GM18951 (cell line): Measurements from ENCODE around the gene CDKN2A.

ENCODE experiments used
- POLR2A ChIP-seq: IDR thresholded peaks from 4 replicates; pipeline ENCODE4 v1.6.1; 2011; ENCODE audit warnings: mild to moderate bottlenecking; ENCODE audit not compliant: insufficient read length, insufficient read depth; ENCODE audit errors: extremely low read depth
- in situ Hi-C: fragments of 300-500 bp; cut with MboI; formaldehyde crosslinking; loops from one replicate; pipeline ENCODE4 v1.12.0; 2022; ENCODE audit warnings: low sequenced_read_pairs, mixed read lengths, inconsistent platforms; ENCODE audit not compliant: unreplicated experiment

CDKN2A gene

DNA sequence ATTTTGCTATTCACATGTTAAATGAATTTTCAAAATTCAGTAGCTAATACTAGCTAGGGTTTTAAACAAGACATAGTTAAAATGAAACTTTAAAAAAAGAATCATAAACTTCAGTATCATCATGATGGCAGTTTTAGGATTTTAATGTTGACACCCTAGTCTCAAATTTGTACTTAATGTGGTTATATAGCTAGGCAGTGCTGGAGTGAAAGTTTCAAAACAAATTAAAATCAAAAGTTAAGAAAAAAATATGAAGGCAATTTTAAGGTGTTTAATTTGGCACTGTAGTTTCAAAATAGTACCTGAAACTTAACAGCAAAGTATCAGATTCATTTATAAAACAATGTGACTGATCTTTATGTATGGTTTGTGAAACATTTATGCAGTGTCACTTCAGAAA, 34.2 kb upstream of the CDKN2A start:
- in situ Hi-C loops, result loop anchor here (10.0 kb wide), 1 partner anchor 214 kb away; no protein-coding TSS in a partner anchor

DNA sequence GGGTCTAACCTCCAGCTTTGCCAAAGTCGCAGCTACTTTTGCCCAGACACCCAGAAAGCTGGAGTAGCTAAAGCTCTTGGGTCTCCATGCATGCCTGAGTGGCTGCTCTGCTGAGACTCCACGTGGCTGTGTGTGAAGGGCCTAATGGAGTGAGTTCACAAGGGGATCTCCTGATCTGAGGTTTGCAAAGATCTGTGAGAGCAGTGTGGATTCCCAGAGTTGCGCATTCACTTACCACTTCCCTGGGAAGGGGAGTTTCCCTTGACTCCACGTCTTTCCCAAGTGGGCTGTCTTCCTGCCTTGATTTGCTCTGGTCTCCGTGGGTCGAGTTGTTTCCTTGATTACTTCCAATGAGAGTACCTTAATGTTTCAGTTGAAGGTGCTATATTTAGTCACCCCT, 32.5 kb upstream of the CDKN2A start:
- no peak for TF ChIP-seq POLR2A
- in situ Hi-C loops, result loop anchor here (10.0 kb wide), 1 partner anchor 212 kb away; no protein-coding TSS in a partner anchor

More for the DNA sequence above, 34.2 kb upstream of the CDKN2A start:
- TF ChIP-seq POLR2A, result no peak

DNA sequence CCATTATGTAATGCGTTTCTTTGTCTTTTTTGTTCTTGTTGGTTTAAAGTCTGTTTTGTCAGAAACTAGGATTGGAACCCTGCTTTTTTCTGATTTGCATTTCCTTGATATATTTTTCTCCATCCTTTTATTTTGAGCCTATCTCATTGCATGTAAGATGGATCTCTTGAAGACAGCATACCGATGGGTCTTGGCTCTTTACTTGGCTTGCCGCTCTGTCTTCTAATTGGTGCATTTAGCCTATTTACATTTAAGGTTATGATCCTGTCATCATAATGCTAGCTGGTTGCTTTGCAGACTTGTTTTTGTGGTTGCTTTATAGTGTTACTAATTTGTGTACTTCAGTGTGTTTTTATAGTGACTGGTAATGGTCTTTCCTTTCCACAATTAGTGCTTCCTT, 28.2 kb upstream of the CDKN2A start:
- in situ Hi-C loops, result loop anchor here (10.0 kb wide), 1 partner anchor 208 kb away; no protein-coding TSS in a partner anchor
- TF ChIP-seq POLR2A, result no peak

GRCh38 chr9:22010866-22011625, 16.9 kb upstream of the CDKN2A start:
- in situ Hi-C loops, result no loop called here

DNA sequence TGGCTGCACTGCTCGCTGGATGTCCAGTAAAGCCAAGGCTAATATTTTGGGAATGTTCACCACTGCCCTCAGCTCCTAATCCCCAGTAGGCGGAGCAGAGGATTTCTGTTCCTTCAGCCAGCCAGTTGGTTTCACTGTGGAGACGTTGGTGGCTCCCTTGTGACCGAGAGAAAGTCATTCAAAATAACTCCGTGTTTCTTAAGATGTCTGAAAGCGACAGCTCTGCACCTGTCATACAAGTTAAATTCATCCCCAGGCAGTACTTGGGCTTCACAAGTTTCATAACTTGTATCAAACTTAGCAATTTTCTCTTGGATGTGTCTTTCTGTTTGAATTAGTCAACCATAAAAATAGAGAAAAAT, 15.3 kb upstream of the CDKN2A start:
- no peak for TF ChIP-seq POLR2A
- in situ Hi-C loops, result no loop called here

More at GRCh38 chr9:22010866-22011625, 16.9 kb upstream of the CDKN2A start:
- TF ChIP-seq POLR2A, result no peak

GRCh38 chr9:22008717-22009505, 14.7 kb upstream of the CDKN2A start, which contains the start of gene CDKN2B:
Gene CDKN2B (minus strand): TSS chr9:22009305. CDS start chr9:22008953, 352 bp downstream.
- peak; percentile 42 for TF ChIP-seq POLR2A
- in situ Hi-C loops, result no loop called here

- no peak for TF ChIP-seq POLR2A
- in situ Hi-C loops, result no loop called here
Observed at GRCh38 chr9:22008384-22008716, 14.2 kb upstream of the CDKN2A start.

DNA sequence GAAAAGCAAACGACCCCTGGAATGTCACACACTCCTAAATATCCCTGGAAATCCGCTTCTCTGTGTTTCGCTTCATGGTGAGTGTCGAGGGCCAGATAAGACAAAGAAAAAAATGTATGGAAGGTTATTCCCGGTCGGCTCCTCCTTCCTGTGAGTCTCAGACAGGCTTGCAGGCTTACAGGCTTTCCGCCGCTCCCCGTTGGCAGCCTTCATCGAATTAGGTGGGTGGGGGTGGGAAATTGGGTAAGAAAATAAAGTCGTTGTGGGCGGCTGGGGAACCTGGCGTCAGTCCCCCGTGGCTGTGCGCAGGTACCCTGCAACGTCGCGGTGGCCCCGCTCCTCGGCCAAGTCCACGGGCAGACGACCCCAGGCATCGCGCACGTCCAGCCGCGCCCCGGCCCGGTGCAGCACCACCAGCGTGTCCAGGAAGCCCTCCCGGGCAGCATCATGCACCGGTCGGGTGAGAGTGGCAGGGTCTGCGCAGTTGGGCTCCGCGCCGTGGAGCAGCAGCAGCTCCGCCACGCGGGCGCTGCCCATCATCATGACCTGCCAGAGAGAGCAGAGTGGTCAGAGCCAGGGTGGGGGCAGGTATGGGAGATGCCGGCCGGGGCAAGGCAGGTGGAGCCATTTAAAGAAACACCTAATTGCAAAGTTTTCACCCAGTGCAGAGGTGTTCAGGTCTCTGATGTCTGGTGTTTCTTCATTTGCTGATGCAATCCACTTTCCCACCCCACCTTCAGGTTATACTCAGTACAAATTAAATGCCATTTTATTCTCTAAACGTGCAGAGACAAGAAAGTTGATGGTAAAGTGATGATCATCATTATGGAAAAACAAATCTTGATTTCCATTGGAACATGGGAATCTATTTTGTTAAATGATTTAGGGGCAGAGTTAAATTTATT, 11.8 kb upstream of the CDKN2A start:
- in situ Hi-C loops, result no loop called here
- TF ChIP-seq POLR2A, result no peak

- TF ChIP-seq POLR2A, result no peak
- in situ Hi-C loops, result no loop called here
Observed at GRCh38 chr9:22005021-22005701, 11.0 kb upstream of the CDKN2A start.

GRCh38 chr9:22002038-22002437, 7.8 kb upstream of the CDKN2A start:
- no peak for TF ChIP-seq POLR2A
- in situ Hi-C loops, result no loop called here

DNA sequence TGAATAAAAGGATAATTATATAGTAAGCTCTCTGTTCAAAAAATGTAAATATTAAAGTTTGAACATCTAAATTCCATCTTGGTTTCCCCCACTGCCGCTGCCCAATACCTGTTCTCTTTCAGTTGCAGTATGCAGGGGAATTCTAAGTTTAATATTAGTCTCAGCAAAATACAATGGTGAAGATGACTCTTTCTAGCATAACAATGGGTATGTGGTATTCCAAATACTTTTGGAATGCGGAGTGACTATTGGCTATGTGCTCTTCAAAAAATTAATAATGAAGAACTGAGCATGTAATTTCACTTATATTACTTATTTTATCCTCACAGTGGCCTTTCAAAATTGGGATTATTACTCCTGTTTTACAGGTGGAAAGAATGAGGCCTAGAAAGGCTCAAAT, 3.8 kb upstream of the CDKN2A start:
- in situ Hi-C loops, result no loop called here
- TF ChIP-seq POLR2A, result no peak

GRCh38 chr9:21997480-21997879, 3.3 kb upstream of the CDKN2A start:
- TF ChIP-seq POLR2A, result no peak
- in situ Hi-C loops, result no loop called here
